ENCODE measurements around the gene PSME3.

DNA sequence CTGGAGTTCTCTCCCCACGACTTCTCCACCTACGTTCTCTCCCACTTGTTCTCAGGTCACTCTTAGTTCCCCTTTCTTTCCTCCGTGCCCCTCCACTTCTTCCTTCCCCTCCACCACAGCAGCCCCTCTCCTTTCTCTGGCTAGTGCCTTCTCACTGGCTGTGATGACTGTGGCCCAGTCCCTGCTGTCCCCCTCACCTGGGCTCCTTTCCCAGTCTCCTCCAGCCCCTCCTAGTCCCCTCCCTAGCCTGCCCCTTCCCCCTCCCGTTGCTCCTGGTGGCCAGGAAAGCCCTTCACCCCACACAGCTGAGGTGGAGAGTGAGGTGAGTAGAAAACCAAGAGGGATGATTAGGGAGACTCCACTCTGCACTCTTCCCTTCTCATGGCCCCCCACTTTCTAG lies 38.1 kb upstream of the PSME3 start:
- no peak for TF ChIP-seq POLR2A (IDR thresholded peaks at IDR 0.05)
- TF ChIP-seq CTCF (IDR thresholded peaks at IDR 0.05): no peak
